ENCODE data around the gene CFAP299.

GRCh38 chr4:80500613-80501012, 165.1 kb downstream of the CFAP299 start:
- TF ChIP-seq POLR2AphosphoS5 (IDR thresholded peaks at IDR 0.05; ENCODE audit: low read depth, low read length) = no peak
- TF ChIP-seq CTCF (IDR thresholded peaks at IDR 0.05; ENCODE audit: control extremely low read depth in 1 of 3, insufficient read depth in 1 of 3, low read depth in 1 of 3, low read length in 3 of 3) = no peak
- no peak for TF ChIP-seq POLR2A (IDR thresholded peaks at IDR 0.05; ENCODE audit: control extremely low read depth in 1 of 2, low read depth in 2 of 2, low read length in 2 of 2)
- TF ChIP-seq SP2 (IDR thresholded peaks at IDR 0.05; ENCODE audit: low read length) = no peak
- TF ChIP-seq ZNF274 (IDR thresholded peaks at IDR 0.05; ENCODE audit: borderline replicate concordance, extremely low read depth, low read length) = no peak
- no peak for TF ChIP-seq SIN3A (conservative IDR thresholded peaks at IDR 0.05 in 1 of 2, IDR thresholded peaks at IDR 0.05 in 1 of 2; ENCODE audit: low read depth in 1 of 2, low read length in 2 of 2)
- TF ChIP-seq TAF1 (IDR thresholded peaks at IDR 0.05; ENCODE audit: low read depth, low read length) = no peak
- TF ChIP-seq MAFK (IDR thresholded peaks at IDR 0.05; ENCODE audit: low read depth, low read length) = no peak
- no peak for TF ChIP-seq EZH2 (IDR thresholded peaks at IDR 0.05; ENCODE audit: low read depth, low read length, severe bottlenecking)
- TF ChIP-seq, protein P1, sequence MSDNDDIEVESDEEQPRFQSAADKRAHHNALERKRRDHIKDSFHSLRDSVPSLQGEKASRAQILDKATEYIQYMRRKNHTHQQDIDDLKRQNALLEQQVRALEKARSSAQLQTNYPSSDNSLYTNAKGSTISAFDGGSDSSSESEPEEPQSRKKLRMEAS (IDR thresholded peaks at IDR 0.05) = no peak
- TF ChIP-seq, protein P2, sequence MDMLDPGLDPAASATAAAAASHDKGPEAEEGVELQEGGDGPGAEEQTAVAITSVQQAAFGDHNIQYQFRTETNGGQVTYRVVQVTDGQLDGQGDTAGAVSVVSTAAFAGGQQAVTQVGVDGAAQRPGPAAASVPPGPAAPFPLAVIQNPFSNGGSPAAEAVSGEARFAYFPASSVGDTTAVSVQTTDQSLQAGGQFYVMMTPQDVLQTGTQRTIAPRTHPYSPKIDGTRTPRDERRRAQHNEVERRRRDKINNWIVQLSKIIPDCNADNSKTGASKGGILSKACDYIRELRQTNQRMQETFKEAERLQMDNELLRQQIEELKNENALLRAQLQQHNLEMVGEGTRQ (IDR thresholded peaks at IDR 0.05; ENCODE audit: low read length) = no peak
- no peak for TF ChIP-seq EP300 (IDR thresholded peaks at IDR 0.05; ENCODE audit: borderline replicate concordance in 1 of 2, low read depth in 2 of 2, low read length in 2 of 2)
- TF ChIP-seq CHD1 (IDR thresholded peaks at IDR 0.05; ENCODE audit: low read depth, low read length) = no peak
